Esophagus muscularis mucosa (tissue), 4 donors: ENCODE measurements around the gene ZNF248. TPM values are rescaled to one million over a fixed set of nuclear protein-coding genes. Genes with fewer than 3 reads are reported as not detected.

ENCODE experiments used
- DNase-seq: peaks from one replicate; pipeline ENCODE4 v3.0.0-alpha.2; 2017; ENCODE audit errors: extremely low spot score
- H3K27ac ChIP-seq, 4 donors: fragments of 200-600 bp; sonication (generic); replicated peaks in 1 of 4; 1 replicate in 3 of 4; 2 replicates in 1 of 4; pipeline ENCODE4 v1.5.1; 2016 to 2019; ENCODE audit warnings: mild to moderate bottlenecking in 1 of 4
- H3K27me3 ChIP-seq, 4 donors: fragments of 200-600 bp; sonication (generic); one replicate each; pipeline versions ENCODE4 v1.5.1 to v1.6.0; 2016 to 2019
- H3K36me3 ChIP-seq, 4 donors: fragments of 200-600 bp; sonication (generic); one replicate each; pipeline ENCODE4 v1.5.1; 2016 to 2019
- H3K4me1 ChIP-seq, 4 donors: fragments of 200-600 bp; sonication (generic); one replicate each; pipeline ENCODE4 v1.5.1; 2016 to 2019
- H3K4me3 ChIP-seq, 4 donors: fragments of 200-600 bp; sonication (generic); 1 replicate in 2 of 4; 2 replicates in 2 of 4; pipeline ENCODE4 v1.5.1; 2016 to 2019; ENCODE audit warnings: mild to moderate bottlenecking in 4 of 4, moderate library complexity in 1 of 4
- H3K9me3 ChIP-seq, 4 donors: fragments of 200-600 bp; sonication (generic); 1 replicate in 3 of 4; 2 replicates in 1 of 4; pipeline ENCODE4 v1.5.1; 2016 to 2019
- CTCF ChIP-seq, 3 experiments: fragments of 200-600 bp in 2 of 3; fragments of 450-650 bp in 1 of 3; sonication (generic) in 2 of 3; IDR thresholded peaks; one replicate each; pipeline ENCODE4 v1.5.1; 2017 to 2019; ENCODE audit warnings: antibody characterized with exemption in 3 of 3, mild to moderate bottlenecking in 2 of 3, moderate library complexity in 1 of 3
- EP300 ChIP-seq: sonication (generic); formaldehyde crosslinking; IDR thresholded peaks from one replicate; pipeline ENCODE4 v1.6.1; 2017; ENCODE audit warnings: antibody characterized with exemption
- POLR2A ChIP-seq: fragments of 450-650 bp; IDR thresholded peaks from one replicate; pipeline ENCODE4 v1.6.1; 2017; ENCODE audit warnings: antibody characterized with exemption, moderate library complexity, mild to moderate bottlenecking, low read depth
- POLR2AphosphoS5 ChIP-seq, 2 donors: sonication (generic); formaldehyde crosslinking; IDR thresholded peaks; one replicate each; pipeline ENCODE4 v1.6.1; 2017; ENCODE audit warnings: antibody characterized with exemption in 2 of 2
- WGBS: methylation state at CpG from one replicate; pipeline ENCODE4 v1.1.5; 2018; 5-methylcytosine and 5-hydroxymethylcytosine counted together
- intact Hi-C: fragments of 100-400 bp; cut with DNase I; formaldehyde crosslinking; loops from one replicate; pipeline ENCODE4 v1.15.1; 2023
- total RNA-seq, 4 donors: library from RNA; depleted of rRNA; stranded (reverse); fragments of >200 nt; gene quantifications; one replicate each; pipeline versions ENCODE4 v1.1.0 to v1.2.1, GENCODE V29; 2016

The ZNF248 gene
- total RNA-seq, 4 donors from 2014 or later = 12.9 to 23.7 (median 17.6) TPM

- 78% methylated on average over 6 of the region's 6 CpGs for WGBS
- H3K9me3 ChIP-seq = peaks cover 0 to 55% (median 46%) of the 10 kb centered on the region in 4 donors
These were observed 41.1 kb downstream of the ZNF248 start for GRCh38 chr10:37816290-37816689.

GRCh38 chr10:37813763-37814162 lies 43.6 kb downstream of the ZNF248 start:
- intact Hi-C loops = no loop called here
- no peak for TF ChIP-seq POLR2A
- no peak for TF ChIP-seq CTCF (IDR thresholded peaks at IDR 0.05)
- no peak for TF ChIP-seq EP300
- TF ChIP-seq POLR2AphosphoS5 (IDR thresholded peaks at IDR 0.05) = no peak
- H3K4me1 ChIP-seq = no peaks in the 10 kb centered on the region
- DNase-seq = no peak
- no peak overlapping the region for H3K27ac ChIP-seq
- no peak overlapping the region for H3K4me3 ChIP-seq
- peaks cover 0 to 74% (median 60%) of the 10 kb centered on the region in 4 donors for H3K9me3 ChIP-seq
- peaks cover 0 to 4% (median 0%) of the 10 kb centered on the region in 4 donors for H3K36me3 ChIP-seq
- WGBS = 88% methylated on average over 3 of the region's 3 CpGs
- no peaks in the 10 kb centered on the region for H3K27me3 ChIP-seq

More at GRCh38 chr10:37816290-37816689, 41.1 kb downstream of the ZNF248 start:
- no peak for DNase-seq
- intact Hi-C loops = no loop called here
- TF ChIP-seq POLR2A (no peak), CTCF (IDR thresholded peaks at IDR 0.05) (no peak), EP300 (no peak), POLR2AphosphoS5 (IDR thresholded peaks at IDR 0.05) (no peak)
- no peak overlapping the region for H3K27ac ChIP-seq
- no peak overlapping the region for H3K4me3 ChIP-seq
- peaks cover 0 to 4% (median 0%) of the 10 kb centered on the region in 4 donors for H3K36me3 ChIP-seq
- H3K4me1 ChIP-seq = no peaks in the 10 kb centered on the region
- no peaks in the 10 kb centered on the region for H3K27me3 ChIP-seq

GRCh38 chr10:37812290-37812689 lies 45.1 kb downstream of the ZNF248 start:
- Histone ChIP-seq H3K9me3 (peaks cover 0 to 70% (median 56%) of the 10 kb centered on the region in 4 donors), H3K27ac (no peak overlapping the region), H3K4me1 (no peaks in the 10 kb centered on the region), H3K36me3 (peaks cover 0 to 4% (median 0%) of the 10 kb centered on the region in 4 donors), H3K4me3 (no peak overlapping the region), H3K27me3 (no peaks in the 10 kb centered on the region)
- intact Hi-C loops = no loop called here
- WGBS = 35% methylated on average over 1 of the region's 1 CpG
- TF ChIP-seq POLR2A = no peak
- TF ChIP-seq POLR2AphosphoS5 (IDR thresholded peaks at IDR 0.05) = no peak
- DNase-seq = no peak

GRCh38 chr10:37803269-37803668 lies 54.1 kb downstream of the ZNF248 start:
- intact Hi-C loops = no loop called here
- TF ChIP-seq EP300 (no peak), POLR2A (no peak), POLR2AphosphoS5 (IDR thresholded peaks at IDR 0.05) (no peak), CTCF (IDR thresholded peaks at IDR 0.05) (no peak)

GRCh38 chr10:37801557-37801956 lies 55.9 kb downstream of the ZNF248 start:
- DNase-seq = no peak
- intact Hi-C loops = no loop called here
- Histone ChIP-seq H3K36me3 (peaks cover 0 to 9% (median 0%) of the 10 kb centered on the region in 4 donors), H3K9me3 (peaks cover 0 to under 1% (median 0%) of the 10 kb centered on the region in 4 donors), H3K4me1 (no peaks in the 10 kb centered on the region), H3K27me3 (no peaks in the 10 kb centered on the region), H3K4me3 (no peak overlapping the region), H3K27ac (no peak overlapping the region)
- no peak for TF ChIP-seq CTCF (IDR thresholded peaks at IDR 0.05)
- no peak for TF ChIP-seq POLR2AphosphoS5 (IDR thresholded peaks at IDR 0.05)
- no peak for TF ChIP-seq POLR2A
- TF ChIP-seq EP300 = no peak

More at GRCh38 chr10:37803269-37803668, 54.1 kb downstream of the ZNF248 start:
- Histone ChIP-seq H3K9me3 (no peaks in the 10 kb centered on the region), H3K4me1 (no peaks in the 10 kb centered on the region), H3K27me3 (no peaks in the 10 kb centered on the region), H3K27ac (no peak overlapping the region), H3K36me3 (peaks cover 0 to 9% (median 0%) of the 10 kb centered on the region in 4 donors), H3K4me3 (no peak overlapping the region)
- DNase-seq = no peak
- WGBS = 55% methylated on average over 3 of the region's 3 CpGs
